Measurements from ENCODE around the gene ATP1A2.
A peak's percentile ranks its signal among the peaks of the same experiment; 100 is the strongest.

ATP1A2 gene

GRCh38 chr1:160171354-160171753 lies 55.8 kb downstream of the ATP1A2 start:
- Histone ChIP-seq H2BK5ac (ENCODE audit: low read depth, low read length, poor library complexity) (peak overlapping the region; percentile 50), H3K23ac (ENCODE audit: low read length) (no peak overlapping the region), H4K91ac (ENCODE audit: low read depth, low read length) (peak overlapping the region; percentile 82), H2BK120ac (ENCODE audit: insufficient read depth, low read length, poor library complexity) (peak overlapping the region; percentile 61), H3K4me2 (ENCODE audit: low read length) (no peak overlapping the region), H3K4me1 (ENCODE audit: control insufficient read depth in 1 of 2, insufficient read depth in 2 of 2, low read length in 2 of 2) (peaks cover 25 to 28% of the 10 kb centered on the region in 2 experiments), H3K14ac (ENCODE audit: low read length) (peak overlapping the region; percentile 18), H3K18ac (ENCODE audit: low read length) (no peak overlapping the region), H3K27ac (ENCODE audit: low read depth, low read length) (peak overlapping the region; percentile 54), H3K9me3 (ENCODE audit: insufficient read depth, low read depth, low read length) (no peaks in the 10 kb centered on the region), H3K4ac (ENCODE audit: low read depth, low read length) (no peak overlapping the region), H3K27me3 (ENCODE audit: insufficient read depth, low read length) (no peaks in the 10 kb centered on the region), H2AK5ac (ENCODE audit: low read length) (peak overlapping the region; percentile 21), H4K8ac (ENCODE audit: low read depth, low read length) (no peak overlapping the region), H3K79me2 (ENCODE audit: control insufficient read depth, insufficient read depth, low read length, poor library complexity) (no peaks in the 10 kb centered on the region), H3K79me1 (ENCODE audit: low read length) (peaks cover 11% of the 10 kb centered on the region), H3K4me3 (ENCODE audit: low read depth, low read length) (no peak overlapping the region), H4K12ac (ENCODE audit: low read depth, low read length) (no peak overlapping the region), H2AFZ (ENCODE audit: insufficient read depth, low read length, poor library complexity) (no peak overlapping the region), H3K9ac (ENCODE audit: low read length) (no peak overlapping the region), H3K36me3 (ENCODE audit: control insufficient read depth in 1 of 2, insufficient read depth in 2 of 2, low read length in 2 of 2) (no peaks in the 10 kb centered on the region), H2BK12ac (ENCODE audit: low read length) (peak overlapping the region; percentile 55)
- WGBS (ENCODE audit: extremely low coverage, insufficient coverage, insufficient read length), result no CpG with 5 or more reads among the region's 4 CpGs
- DNase-seq, result no peak

DNA sequence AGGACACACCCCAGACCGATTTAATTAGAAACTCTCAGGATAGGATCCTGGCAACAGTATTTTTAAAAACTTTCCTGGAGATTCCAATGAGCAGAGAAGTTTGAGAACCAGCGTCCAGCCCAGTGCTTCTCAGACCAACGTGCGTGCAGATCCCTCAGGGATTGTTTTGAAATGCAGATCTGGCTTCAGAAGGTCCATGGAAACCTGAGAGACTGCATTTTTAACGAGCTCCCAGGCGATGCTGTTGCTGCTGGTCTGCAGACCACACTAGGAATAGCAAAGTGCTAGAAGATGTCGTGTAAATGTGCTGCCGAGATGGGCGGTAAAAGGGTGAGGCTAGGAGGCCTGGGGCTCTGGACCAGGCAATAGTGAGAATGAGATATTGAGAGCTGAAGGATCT lies 56.4 kb downstream of the ATP1A2 start:
- Histone ChIP-seq H3K18ac (ENCODE audit: low read length) (no peak overlapping the region), H3K23ac (ENCODE audit: low read length) (no peak overlapping the region), H3K27me3 (ENCODE audit: insufficient read depth, low read length) (no peaks in the 10 kb centered on the region), H3K9ac (ENCODE audit: low read length) (no peak overlapping the region), H3K9me3 (ENCODE audit: insufficient read depth, low read depth, low read length) (no peaks in the 10 kb centered on the region), H2BK5ac (ENCODE audit: low read depth, low read length, poor library complexity) (no peak overlapping the region), H3K36me3 (ENCODE audit: control insufficient read depth in 1 of 2, insufficient read depth in 2 of 2, low read length in 2 of 2) (no peaks in the 10 kb centered on the region), H2BK120ac (ENCODE audit: insufficient read depth, low read length, poor library complexity) (peak overlapping the region; percentile 35), H4K12ac (ENCODE audit: low read depth, low read length) (no peak overlapping the region), H2AK5ac (ENCODE audit: low read length) (no peak overlapping the region), H2AFZ (ENCODE audit: insufficient read depth, low read length, poor library complexity) (no peak overlapping the region), H3K79me1 (ENCODE audit: low read length) (peaks cover 14% of the 10 kb centered on the region), H3K27ac (ENCODE audit: low read depth, low read length) (peak overlapping the region; percentile 54), H4K91ac (ENCODE audit: low read depth, low read length) (peak overlapping the region; percentile 31), H4K8ac (ENCODE audit: low read depth, low read length) (no peak overlapping the region), H3K79me2 (ENCODE audit: control insufficient read depth, insufficient read depth, low read length, poor library complexity) (no peaks in the 10 kb centered on the region), H3K4me3 (ENCODE audit: low read depth, low read length) (no peak overlapping the region), H3K14ac (ENCODE audit: low read length) (peak overlapping the region; percentile 21), H3K4ac (ENCODE audit: low read depth, low read length) (no peak overlapping the region), H3K4me1 (ENCODE audit: control insufficient read depth in 1 of 2, insufficient read depth in 2 of 2, low read length in 2 of 2) (peaks cover 27 to 32% of the 10 kb centered on the region in 2 experiments), H2BK12ac (ENCODE audit: low read length) (peak overlapping the region; percentile 27), H3K4me2 (ENCODE audit: low read length) (no peak overlapping the region)
- peak; percentile 94 to 97 for DNase-seq
- WGBS (ENCODE audit: extremely low coverage, insufficient coverage, insufficient read length), result no CpG with 5 or more reads among the region's 9 CpGs

DNA sequence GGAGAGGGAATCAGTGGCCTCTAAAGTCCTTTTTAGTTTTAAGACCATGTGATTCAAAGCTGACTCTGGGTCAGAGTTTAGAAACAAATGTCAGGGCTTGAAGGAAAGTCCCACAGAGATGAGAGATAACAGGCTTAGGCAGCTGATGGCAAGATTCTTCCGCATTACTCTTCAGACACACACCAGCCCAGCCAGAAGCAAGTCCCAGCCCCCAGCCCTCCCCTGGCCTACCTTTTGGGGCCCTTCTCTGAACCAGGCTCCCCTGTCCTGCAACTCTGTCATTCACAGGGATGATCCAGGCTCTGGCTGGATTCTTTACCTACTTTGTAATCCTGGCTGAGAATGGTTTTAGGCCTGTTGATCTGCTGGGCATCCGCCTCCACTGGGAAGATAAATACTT lies 61.7 kb downstream of the ATP1A2 start:
- Histone ChIP-seq H3K4me2 (ENCODE audit: low read length) (peak overlapping the region; percentile 37), H3K79me2 (ENCODE audit: control insufficient read depth, insufficient read depth, low read length, poor library complexity) (no peaks in the 10 kb centered on the region), H2AK5ac (ENCODE audit: low read length) (no peak overlapping the region), H3K4me3 (ENCODE audit: low read depth, low read length) (no peak overlapping the region), H4K8ac (ENCODE audit: low read depth, low read length) (peak overlapping the region; percentile 25), H3K14ac (ENCODE audit: low read length) (peak overlapping the region; percentile 9), H2AFZ (ENCODE audit: insufficient read depth, low read length, poor library complexity) (peak overlapping the region; percentile 9), H3K27ac (ENCODE audit: low read depth, low read length) (peak overlapping the region; percentile 73), H3K27me3 (ENCODE audit: insufficient read depth, low read length) (no peaks in the 10 kb centered on the region), H3K23ac (ENCODE audit: low read length) (no peak overlapping the region), H3K36me3 (ENCODE audit: control insufficient read depth in 1 of 2, insufficient read depth in 2 of 2, low read length in 2 of 2) (peaks cover 0 to 2% of the 10 kb centered on the region in 2 experiments), H4K91ac (ENCODE audit: low read depth, low read length) (peak overlapping the region; percentile 17), H3K4ac (ENCODE audit: low read depth, low read length) (no peak overlapping the region), H3K79me1 (ENCODE audit: low read length) (peaks cover 13% of the 10 kb centered on the region), H2BK12ac (ENCODE audit: low read length) (no peak overlapping the region), H3K18ac (ENCODE audit: low read length) (no peak overlapping the region), H2BK120ac (ENCODE audit: insufficient read depth, low read length, poor library complexity) (peak overlapping the region; percentile 10), H3K9me3 (ENCODE audit: insufficient read depth, low read depth, low read length) (no peaks in the 10 kb centered on the region), H4K12ac (ENCODE audit: low read depth, low read length) (no peak overlapping the region), H3K9ac (ENCODE audit: low read length) (no peak overlapping the region), H2BK5ac (ENCODE audit: low read depth, low read length, poor library complexity) (peak overlapping the region; percentile 28), H3K4me1 (ENCODE audit: control insufficient read depth in 1 of 2, insufficient read depth in 2 of 2, low read length in 2 of 2) (peaks cover 14 to 17% of the 10 kb centered on the region in 2 experiments)
- DNase-seq, result peak; percentile 72 to 88
- no CpG with 5 or more reads among the region's 2 CpGs for WGBS (ENCODE audit: extremely low coverage, insufficient coverage, insufficient read length)

- Histone ChIP-seq H4K12ac (ENCODE audit: low read depth, low read length) (no peak overlapping the region), H3K27ac (ENCODE audit: low read depth, low read length) (peak overlapping the region; percentile 73), H3K4ac (ENCODE audit: low read depth, low read length) (no peak overlapping the region), H3K18ac (ENCODE audit: low read length) (no peak overlapping the region), H3K14ac (ENCODE audit: low read length) (peak overlapping the region; percentile 9), H2AFZ (ENCODE audit: insufficient read depth, low read length, poor library complexity) (no peak overlapping the region), H3K23ac (ENCODE audit: low read length) (no peak overlapping the region), H3K4me3 (ENCODE audit: low read depth, low read length) (no peak overlapping the region), H4K91ac (ENCODE audit: low read depth, low read length) (peak overlapping the region; percentile 17), H3K4me2 (ENCODE audit: low read length) (peak overlapping the region; percentile 37), H3K9me3 (ENCODE audit: insufficient read depth, low read depth, low read length) (no peaks in the 10 kb centered on the region), H3K79me2 (ENCODE audit: control insufficient read depth, insufficient read depth, low read length, poor library complexity) (no peaks in the 10 kb centered on the region), H3K9ac (ENCODE audit: low read length) (no peak overlapping the region), H2BK5ac (ENCODE audit: low read depth, low read length, poor library complexity) (peak overlapping the region; percentile 28), H2BK12ac (ENCODE audit: low read length) (no peak overlapping the region), H2BK120ac (ENCODE audit: insufficient read depth, low read length, poor library complexity) (peak overlapping the region; percentile 31), H3K4me1 (ENCODE audit: control insufficient read depth in 1 of 2, insufficient read depth in 2 of 2, low read length in 2 of 2) (peaks cover 10 to 14% of the 10 kb centered on the region in 2 experiments), H3K79me1 (ENCODE audit: low read length) (peaks cover 13% of the 10 kb centered on the region), H4K8ac (ENCODE audit: low read depth, low read length) (peak overlapping the region; percentile 25), H3K36me3 (ENCODE audit: control insufficient read depth in 1 of 2, insufficient read depth in 2 of 2, low read length in 2 of 2) (peaks cover 0 to 2% of the 10 kb centered on the region in 2 experiments), H2AK5ac (ENCODE audit: low read length) (no peak overlapping the region), H3K27me3 (ENCODE audit: insufficient read depth, low read length) (no peaks in the 10 kb centered on the region)
- no CpG with 5 or more reads among the region's 1 CpG for WGBS (ENCODE audit: extremely low coverage, insufficient coverage, insufficient read length)
- DNase-seq, result peak in 1 of 2 donors; percentile 76
Measured at GRCh38 chr1:160177667-160178066, 62.1 kb downstream of the ATP1A2 start.

Measured in trophoblast cell (in vitro differentiated cells and primary cell).